Muscle layer of duodenum (tissue), 2 donors: ENCODE data around the gene ALMS1.

Experiments used
- H3K27ac ChIP-seq: one replicate; pipeline ENCODE4 v1.7.0; 2013; ENCODE audit warnings: mild to moderate bottlenecking, low read length
- H3K27me3 ChIP-seq: one replicate; pipeline ENCODE4 v1.7.0; 2013; ENCODE audit warnings: low read depth, mild to moderate bottlenecking, control low read depth, low read length
- H3K36me3 ChIP-seq, 2 donors: one replicate each; pipeline ENCODE4 v1.7.0; 2013; ENCODE audit warnings: low read length in 2 of 2, control low read depth in 1 of 2, mild to moderate bottlenecking in 1 of 2; ENCODE audit not compliant: insufficient read depth in 2 of 2, control insufficient read depth in 1 of 2
- H3K4me1 ChIP-seq, 2 donors: one replicate each; pipeline ENCODE4 v1.7.0; 2013; ENCODE audit warnings: low read length in 2 of 2, mild to moderate bottlenecking in 2 of 2, control low read depth in 1 of 2, moderate library complexity in 1 of 2; ENCODE audit not compliant: insufficient read depth in 2 of 2, control insufficient read depth in 1 of 2
- H3K4me3 ChIP-seq, 2 donors: one replicate each; pipeline ENCODE4 v1.7.0; 2013; ENCODE audit warnings: low read length in 2 of 2, low read depth in 1 of 2, mild to moderate bottlenecking in 1 of 2
- H3K9me3 ChIP-seq, 2 donors: one replicate each; pipeline ENCODE4 v1.7.0; 2013; ENCODE audit warnings: low read length in 2 of 2, control low read depth in 1 of 2, mild to moderate bottlenecking in 1 of 2; ENCODE audit not compliant: control insufficient read depth in 1 of 2
- donor health status: healthy.

The ALMS1 gene

DNA sequence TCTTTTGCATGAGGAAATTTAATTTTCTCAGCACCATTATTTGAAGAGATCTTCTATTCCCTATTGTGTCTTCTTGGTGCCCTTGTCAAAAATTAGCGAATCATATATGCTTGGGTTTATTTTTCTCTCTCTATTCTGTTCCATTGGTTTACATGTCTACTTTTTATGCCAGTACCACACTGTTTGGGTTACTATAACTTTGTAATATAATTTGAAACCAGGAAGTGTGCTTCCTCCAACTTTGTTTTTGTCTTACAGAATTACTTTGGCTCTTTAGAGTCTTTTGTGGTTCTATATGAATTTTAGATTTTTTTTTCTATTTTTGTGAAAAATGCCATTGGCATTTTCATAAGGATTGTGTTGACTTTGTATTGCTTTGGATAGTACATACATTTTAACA, 17.6 kb downstream of the ALMS1 start:
- no peaks in the 10 kb centered on the region for H3K27me3 ChIP-seq
- H3K36me3 ChIP-seq = peaks cover 0 to 16% of the 10 kb centered on the region in 2 donors
- no peak overlapping the region for H3K27ac ChIP-seq
- no peaks in the 10 kb centered on the region for H3K4me1 ChIP-seq
- peaks cover 0 to 27% of the 10 kb centered on the region in 2 donors for H3K9me3 ChIP-seq
- H3K4me3 ChIP-seq = no peak overlapping the region

DNA sequence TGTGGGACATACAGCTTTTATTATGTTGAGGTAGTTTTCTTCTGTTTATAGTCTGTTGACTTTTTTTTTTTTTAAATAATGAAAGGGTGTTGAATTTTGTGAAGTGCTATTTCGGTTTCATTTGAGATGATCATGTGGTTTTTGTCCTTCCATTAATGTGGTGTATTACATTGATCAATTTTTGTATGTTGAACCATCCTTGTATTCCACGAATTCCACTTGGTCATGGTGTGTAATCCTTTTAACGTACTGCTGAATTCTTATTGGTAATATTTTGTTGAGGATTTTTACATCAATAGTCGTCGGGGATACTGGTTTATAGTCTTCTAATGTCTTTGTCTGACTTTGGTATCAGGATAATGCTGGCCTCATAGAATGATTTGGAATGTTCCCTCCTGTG, 18.8 kb downstream of the ALMS1 start:
- Histone ChIP-seq H3K27ac (no peak overlapping the region), H3K9me3 (peaks cover 0 to 22% of the 10 kb centered on the region in 2 donors), H3K4me3 (no peak overlapping the region), H3K36me3 (peaks cover 0 to 11% of the 10 kb centered on the region in 2 donors), H3K4me1 (no peaks in the 10 kb centered on the region), H3K27me3 (no peaks in the 10 kb centered on the region)

GRCh38 chr2:73406996-73407395, 21.4 kb downstream of the ALMS1 start:
- Histone ChIP-seq H3K27ac (no peak overlapping the region), H3K36me3 (peaks cover 0 to 6% of the 10 kb centered on the region in 2 donors), H3K4me1 (no peaks in the 10 kb centered on the region), H3K9me3 (peaks cover 0 to 20% of the 10 kb centered on the region in 2 donors), H3K27me3 (no peaks in the 10 kb centered on the region), H3K4me3 (no peak overlapping the region)

- H3K27me3 ChIP-seq = no peaks in the 10 kb centered on the region
- H3K27ac ChIP-seq = no peak overlapping the region
- peaks cover 0 to 2% of the 10 kb centered on the region in 2 donors for H3K36me3 ChIP-seq
- peaks cover 0 to 15% of the 10 kb centered on the region in 2 donors for H3K9me3 ChIP-seq
- H3K4me3 ChIP-seq = no peak overlapping the region
- H3K4me1 ChIP-seq = no peaks in the 10 kb centered on the region
Measured at GRCh38 chr2:73408198-73408597, 22.6 kb downstream of the ALMS1 start.

- Histone ChIP-seq H3K9me3 (no peaks in the 10 kb centered on the region), H3K4me1 (peaks cover 0 to 5% of the 10 kb centered on the region in 2 donors), H3K27ac (no peak overlapping the region), H3K36me3 (no peaks in the 10 kb centered on the region), H3K4me3 (no peak overlapping the region), H3K27me3 (no peaks in the 10 kb centered on the region)
Measured at GRCh38 chr2:73414696-73415095, 29.1 kb downstream of the ALMS1 start.

GRCh38 chr2:73415906-73416305, 30.3 kb downstream of the ALMS1 start:
- Histone ChIP-seq H3K4me3 (no peak overlapping the region), H3K27me3 (no peaks in the 10 kb centered on the region), H3K9me3 (no peaks in the 10 kb centered on the region), H3K4me1 (peaks cover 0 to 5% of the 10 kb centered on the region in 2 donors), H3K36me3 (no peaks in the 10 kb centered on the region), H3K27ac (no peak overlapping the region)

GRCh38 chr2:73418343-73418742, 32.7 kb downstream of the ALMS1 start:
- H3K9me3 ChIP-seq = no peaks in the 10 kb centered on the region
- H3K27ac ChIP-seq = no peak overlapping the region
- peaks cover 0 to 3% of the 10 kb centered on the region in 2 donors for H3K36me3 ChIP-seq
- H3K27me3 ChIP-seq = no peaks in the 10 kb centered on the region
- peaks cover 0 to 5% of the 10 kb centered on the region in 2 donors for H3K4me1 ChIP-seq
- peak overlapping the region in 1 of 2 donors; percentile 14 for H3K4me3 ChIP-seq

GRCh38 chr2:73423913-73424312, 38.3 kb downstream of the ALMS1 start:
- Histone ChIP-seq H3K4me1 (no peaks in the 10 kb centered on the region), H3K27ac (no peak overlapping the region), H3K9me3 (no peaks in the 10 kb centered on the region), H3K36me3 (peaks cover 3 to 18% of the 10 kb centered on the region in 2 donors), H3K4me3 (no peak overlapping the region), H3K27me3 (no peaks in the 10 kb centered on the region)

GRCh38 chr2:73426176-73426575, 40.5 kb downstream of the ALMS1 start:
- no peak overlapping the region for H3K27ac ChIP-seq
- no peaks in the 10 kb centered on the region for H3K4me1 ChIP-seq
- H3K36me3 ChIP-seq = peaks cover 3 to 18% of the 10 kb centered on the region in 2 donors
- no peak overlapping the region for H3K4me3 ChIP-seq
- H3K27me3 ChIP-seq = no peaks in the 10 kb centered on the region
- no peaks in the 10 kb centered on the region for H3K9me3 ChIP-seq

GRCh38 chr2:73436019-73436418, 50.4 kb downstream of the ALMS1 start:
- Histone ChIP-seq H3K4me1 (no peaks in the 10 kb centered on the region), H3K27ac (no peak overlapping the region), H3K27me3 (no peaks in the 10 kb centered on the region), H3K9me3 (peaks cover 6 to 9% of the 10 kb centered on the region in 2 donors), H3K4me3 (no peak overlapping the region), H3K36me3 (peaks cover 6 to 50% of the 10 kb centered on the region in 2 donors)

GRCh38 chr2:73444202-73444601, 58.6 kb downstream of the ALMS1 start:
- Histone ChIP-seq H3K9me3 (no peaks in the 10 kb centered on the region), H3K4me1 (no peaks in the 10 kb centered on the region), H3K36me3 (peaks cover 19 to 21% of the 10 kb centered on the region in 2 donors), H3K4me3 (no peak overlapping the region), H3K27ac (no peak overlapping the region), H3K27me3 (no peaks in the 10 kb centered on the region)

- Histone ChIP-seq H3K36me3 (peaks cover 15 to 38% of the 10 kb centered on the region in 2 donors), H3K4me3 (no peak overlapping the region)
Measured at GRCh38 chr2:73448856-73449255, 63.2 kb downstream of the ALMS1 start.

More at GRCh38 chr2:73448856-73449255, 63.2 kb downstream of the ALMS1 start:
- no peak overlapping the region for H3K27ac ChIP-seq
- no peaks in the 10 kb centered on the region for H3K4me1 ChIP-seq
- H3K9me3 ChIP-seq = no peaks in the 10 kb centered on the region
- H3K27me3 ChIP-seq = no peaks in the 10 kb centered on the region
